Activated CD4-positive, alpha-beta memory T cell treated with anti-CD3 and anti-CD28 coated beads, Interleukin-2, amount 10 ng/mL, durations not matched to agents 7 days and 5 days (primary cell): ENCODE results near the gene OR5B12. TPM values are rescaled to one million over a fixed set of nuclear protein-coding genes. Genes with fewer than 3 reads are reported as not detected.
"Not testable (repeated sequence)": the region's sequence is repeated elsewhere in the genome, so short reads cannot be mapped to it uniquely, and the experiment has no call there.

Experiments
- CTCF ChIA-PET: fragments of 350-600 bp; sonication (Branson Sonifier 250); formaldehyde crosslinking; loops from one replicate; lab custom pipeline; 2021; ENCODE audit warnings: antibody characterized with exemption, inconsistent platforms; lab: Charles Lee
- POLR2A ChIA-PET: fragments of 350-600 bp; sonication (Branson Sonifier 250); formaldehyde crosslinking; loops from one replicate; lab custom pipeline; 2021; ENCODE audit warnings: antibody characterized with exemption; lab: Charles Lee
- DNase-seq: peaks from one replicate; pipeline ENCODE4 v3.0.0-alpha.2; 2020
- H3K27ac Mint-ChIP-seq: one replicate; pipeline ENCODE4 v1.8.0; 2021; ENCODE audit warnings: mild to moderate bottlenecking, mixed read lengths
- H3K27me3 Mint-ChIP-seq: one replicate; pipeline ENCODE4 v1.8.0; 2021; ENCODE audit warnings: mixed read lengths
- H3K36me3 Mint-ChIP-seq: one replicate; pipeline ENCODE4 v1.8.0; 2021; ENCODE audit warnings: low read depth, mixed read lengths
- H3K4me1 Mint-ChIP-seq: one replicate; pipeline ENCODE4 v1.8.0; 2021; ENCODE audit warnings: mixed read lengths
- H3K4me3 Mint-ChIP-seq: one replicate; pipeline ENCODE4 v1.8.0; 2021; ENCODE audit warnings: mild to moderate bottlenecking, mixed read lengths
- H3K9me3 Mint-ChIP-seq: one replicate; pipeline ENCODE4 v1.8.0; 2021; ENCODE audit warnings: mixed read lengths
- total RNA-seq, 2 experiments: library from RNA; stranded (reverse); gene quantifications; one replicate each; pipeline ENCODE4 v1.2.3, GENCODE V29; 2021

The OR5B12 gene
- total RNA-seq, 2 experiments from 2014 or later, result not detected

- ChIA-PET CTCF (no interaction called here), POLR2A (no interaction called here)
- H3K4me1 Mint-ChIP-seq, result no peaks in the 10 kb centered on the region
- peaks cover 2% of the 10 kb centered on the region for H3K27me3 Mint-ChIP-seq
- H3K27ac Mint-ChIP-seq, result no peak within 1 kb of the TSS
- no peak within 1 kb of the TSS for H3K4me3 Mint-ChIP-seq
- no peaks in the 10 kb centered on the region for H3K9me3 Mint-ChIP-seq
- DNase-seq, result no peak
- no peaks in the 10 kb centered on the region for H3K36me3 Mint-ChIP-seq
Observed at GRCh38 chr11:58428021-58428420, 14.0 kb downstream of the OR5B12 start, which contains the start of gene OR5B2. OR5B2 (minus strand) TSS chr11:58428121; CDS start chr11:58423261, 4,860 bp downstream.

- H3K4me1 Mint-ChIP-seq, result no peaks in the 10 kb centered on the region
- H3K4me3 Mint-ChIP-seq, result no peak within 1 kb of the TSS
- CTCF ChIA-PET, result no interaction called here
- H3K9me3 Mint-ChIP-seq, result peaks cover 13% of the 10 kb centered on the region
- H3K27me3 Mint-ChIP-seq, result no peaks in the 10 kb centered on the region
- POLR2A ChIA-PET, result no interaction called here
- H3K36me3 Mint-ChIP-seq, result no peaks in the 10 kb centered on the region
- DNase-seq, result no peak
- H3K27ac Mint-ChIP-seq, result no peak within 1 kb of the TSS
Observed at GRCh38 chr11:58406774-58407173, 35.3 kb downstream of the OR5B12 start, which contains the start of gene OR5B3. OR5B3 (minus strand) TSS chr11:58406874; CDS start chr11:58403409, 3,465 bp downstream.

DNA sequence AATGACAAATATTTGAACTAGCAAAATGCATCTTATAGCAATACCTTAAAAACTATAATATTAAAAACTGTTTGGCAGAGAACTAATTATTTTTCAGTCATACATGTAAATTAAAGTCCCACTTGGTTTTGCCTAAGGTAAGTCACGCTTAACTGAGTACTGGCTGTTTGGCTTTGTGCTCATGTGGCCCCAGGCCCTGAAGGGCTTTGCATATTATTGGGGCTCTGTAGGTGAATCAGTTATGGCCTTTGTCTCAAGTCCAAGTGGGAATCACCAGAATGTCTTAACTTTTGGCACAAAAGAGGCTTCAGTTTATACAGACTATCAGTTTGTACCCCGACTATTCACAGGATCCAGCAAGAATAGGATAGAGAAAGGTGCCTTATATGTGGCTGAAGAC lies 42.4 kb downstream of the OR5B12 start:
- H3K36me3 Mint-ChIP-seq, H3K9me3 Mint-ChIP-seq, CTCF ChIA-PET, H3K4me3 Mint-ChIP-seq, DNase-seq, H3K27me3 Mint-ChIP-seq, H3K4me1 Mint-ChIP-seq, H3K27ac Mint-ChIP-seq, POLR2A ChIA-PET: not testable (repeated sequence)

DNA sequence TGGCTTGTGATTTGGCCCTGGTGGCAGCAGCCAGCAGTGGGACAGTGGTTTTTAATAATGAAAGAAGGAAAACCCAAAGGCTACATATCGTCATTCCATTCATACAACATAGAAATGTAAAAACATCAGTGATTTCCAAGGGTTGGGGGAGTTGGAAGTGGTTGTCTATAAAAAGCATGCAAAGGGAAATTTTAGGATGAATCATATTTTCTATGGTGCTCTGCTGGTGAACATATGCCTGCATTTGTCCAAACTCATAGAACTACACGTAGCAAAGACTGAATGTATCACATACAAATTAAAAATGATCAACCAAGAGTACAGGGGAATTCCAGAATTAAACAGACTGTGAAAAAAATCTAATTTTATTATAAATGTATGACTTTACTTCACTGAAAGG lies 46.5 kb downstream of the OR5B12 start:
- ChIA-PET POLR2A (no interaction called here), CTCF (no interaction called here)
- Mint-ChIP-seq H3K4me3 (no peak overlapping the region), H3K4me1 (no peaks in the 10 kb centered on the region), H3K27me3 (no peaks in the 10 kb centered on the region), H3K27ac (no peak overlapping the region), H3K9me3 (no peaks in the 10 kb centered on the region), H3K36me3 (no peaks in the 10 kb centered on the region)
- no peak for DNase-seq

GRCh38 chr11:58394195-58394594 lies 47.8 kb downstream of the OR5B12 start:
- Mint-ChIP-seq H3K27me3 (no peaks in the 10 kb centered on the region), H3K27ac (no peak overlapping the region), H3K4me1 (no peaks in the 10 kb centered on the region), H3K4me3 (no peak overlapping the region), H3K36me3 (no peaks in the 10 kb centered on the region), H3K9me3 (no peaks in the 10 kb centered on the region)
- ChIA-PET CTCF (no interaction called here), POLR2A (no interaction called here)
- DNase-seq, result no peak

- Mint-ChIP-seq H3K4me3 (no peak overlapping the region), H3K36me3 (no peaks in the 10 kb centered on the region), H3K9me3 (no peaks in the 10 kb centered on the region), H3K4me1 (no peaks in the 10 kb centered on the region), H3K27me3 (no peaks in the 10 kb centered on the region), H3K27ac (no peak overlapping the region)
- ChIA-PET POLR2A (no interaction called here), CTCF (no interaction called here)
- no peak for DNase-seq
Observed at GRCh38 chr11:58392746-58393145, 49.3 kb downstream of the OR5B12 start.

- no peak for DNase-seq
- Mint-ChIP-seq H3K4me1 (no peaks in the 10 kb centered on the region), H3K36me3 (no peaks in the 10 kb centered on the region), H3K9me3 (no peaks in the 10 kb centered on the region), H3K4me3 (no peak overlapping the region), H3K27me3 (no peaks in the 10 kb centered on the region), H3K27ac (no peak overlapping the region)
- CTCF ChIA-PET, result no interaction called here
- POLR2A ChIA-PET, result no interaction called here
Observed at GRCh38 chr11:58391879-58392278, 50.2 kb downstream of the OR5B12 start.

GRCh38 chr11:58390551-58391063 lies 51.4 kb downstream of the OR5B12 start:
- no peak for DNase-seq
- H3K4me3 Mint-ChIP-seq, result no peak overlapping the region
- ChIA-PET POLR2A (no interaction called here), CTCF (no interaction called here)
- no peaks in the 10 kb centered on the region for H3K9me3 Mint-ChIP-seq
- H3K27me3 Mint-ChIP-seq, result no peaks in the 10 kb centered on the region
- H3K27ac Mint-ChIP-seq, result no peak overlapping the region
- H3K36me3 Mint-ChIP-seq, result no peaks in the 10 kb centered on the region
- H3K4me1 Mint-ChIP-seq, result no peaks in the 10 kb centered on the region

Other genes starting within 250 kb of the OR5B12 start
- gene OR1S2, start 238.1 kb downstream of the OR5B12 start, total RNA-seq, result not detected
- not detected for gene OR1S1, start 229.5 kb downstream of the OR5B12 start, total RNA-seq
- gene OR10Q1, start 213.3 kb downstream of the OR5B12 start, total RNA-seq, result not detected
- not detected for gene OR10W1, start 174.0 kb downstream of the OR5B12 start, total RNA-seq
- not detected for gene OR5B17, start 83.2 kb downstream of the OR5B12 start, total RNA-seq
- not detected for gene OR5B3, start 35.4 kb downstream of the OR5B12 start, total RNA-seq
- not detected for gene OR5B2, start 14.1 kb downstream of the OR5B12 start, total RNA-seq
- gene OR5B21, start 65.9 kb upstream of the OR5B12 start, total RNA-seq, result under 1 TPM; 0.25 to 0.35 TPM
- 100 to 1,000 TPM; 137 to 138 TPM for gene LPXN, start 133.6 kb upstream of the OR5B12 start, total RNA-seq
- gene ZFP91, start 136.8 kb upstream of the OR5B12 start, total RNA-seq, result 10 to 100 TPM; 53.5 to 55.2 TPM
- 1 to 10 TPM; 2.3 to 2.4 TPM for gene CNTF, start 180.4 kb upstream of the OR5B12 start, total RNA-seq